ENCODE measurements around the gene PRSS3.
"Not testable (repeated sequence)": the region's sequence is repeated elsewhere in the genome, so short reads cannot be mapped to it uniquely, and the experiment has no call there.

Gene PRSS3

GRCh38 chr9:33818847-33819500 lies 23.6 kb downstream of the PRSS3 start:
- DNase-seq, result no peak

GRCh38 chr9:33820231-33820745 lies 24.9 kb downstream of the PRSS3 start:
- no peak for DNase-seq

GRCh38 chr9:33823801-33824200 lies 28.4 kb downstream of the PRSS3 start:
- no peak for DNase-seq

DNA sequence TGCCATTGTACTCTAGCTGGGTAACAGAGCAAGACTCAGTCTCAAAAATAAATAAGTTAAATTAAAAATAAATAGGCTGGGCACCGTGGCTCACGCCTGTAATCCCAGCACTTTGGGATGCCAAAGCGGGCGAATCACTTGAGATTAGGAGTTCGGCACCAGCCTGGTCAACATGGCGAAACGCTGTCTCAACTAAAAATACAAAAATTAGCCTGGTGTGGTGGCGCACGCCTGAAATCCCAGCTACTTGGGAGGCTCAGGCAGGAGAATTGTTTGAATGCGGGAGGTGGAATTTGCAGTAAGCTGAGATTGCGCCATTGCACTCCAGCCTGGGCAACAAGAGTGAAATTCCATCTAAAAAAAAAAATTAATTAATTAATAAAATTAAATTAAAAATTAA lies 31.9 kb downstream of the PRSS3 start:
- DNase-seq, result not testable (repeated sequence)

GRCh38 chr9:33829641-33830230 lies 34.4 kb downstream of the PRSS3 start:
- not testable (repeated sequence) for DNase-seq

GRCh38 chr9:33835625-33836260 lies 40.4 kb downstream of the PRSS3 start:
- DNase-seq, result no peak

DNA sequence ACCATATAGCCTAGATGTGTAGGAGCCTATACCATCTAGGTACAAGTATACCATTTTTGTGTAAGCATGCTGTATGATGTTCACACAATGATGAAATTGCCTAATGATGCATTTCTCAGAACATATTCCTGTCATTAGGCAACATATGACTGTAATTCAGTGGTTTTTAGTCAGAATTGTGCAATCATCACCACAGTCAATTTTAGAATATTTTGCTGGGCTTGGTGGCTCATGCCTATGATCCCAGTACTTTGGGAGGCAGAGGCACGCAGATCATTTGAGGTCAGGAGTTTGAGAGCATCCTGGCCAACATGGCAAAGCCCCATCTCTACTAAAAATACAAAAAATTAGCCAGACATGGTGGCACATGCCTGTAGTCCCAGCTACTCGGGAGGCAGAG lies 40.9 kb downstream of the PRSS3 start:
- not testable (repeated sequence) for DNase-seq

DNA sequence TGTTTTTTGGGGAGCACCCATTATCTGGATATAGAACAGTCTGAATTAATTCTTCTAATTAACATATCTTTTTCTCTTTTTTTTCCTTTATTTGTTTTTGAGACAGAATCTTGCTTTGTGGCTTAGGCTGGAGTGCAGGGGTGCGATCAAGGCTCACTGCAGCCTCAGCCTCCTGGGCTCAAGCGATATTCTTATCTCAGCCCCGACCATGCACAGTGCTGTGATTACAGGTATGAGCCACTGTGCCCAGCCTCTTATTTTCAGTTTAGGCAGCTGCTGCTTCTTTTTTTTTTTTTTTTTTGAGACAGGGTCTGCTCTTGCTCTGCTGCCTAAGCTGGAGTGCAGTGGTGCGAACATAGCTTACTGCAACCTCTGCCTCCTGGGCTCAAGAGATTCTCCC lies 41.8 kb downstream of the PRSS3 start:
- DNase-seq, result no peak

DNA sequence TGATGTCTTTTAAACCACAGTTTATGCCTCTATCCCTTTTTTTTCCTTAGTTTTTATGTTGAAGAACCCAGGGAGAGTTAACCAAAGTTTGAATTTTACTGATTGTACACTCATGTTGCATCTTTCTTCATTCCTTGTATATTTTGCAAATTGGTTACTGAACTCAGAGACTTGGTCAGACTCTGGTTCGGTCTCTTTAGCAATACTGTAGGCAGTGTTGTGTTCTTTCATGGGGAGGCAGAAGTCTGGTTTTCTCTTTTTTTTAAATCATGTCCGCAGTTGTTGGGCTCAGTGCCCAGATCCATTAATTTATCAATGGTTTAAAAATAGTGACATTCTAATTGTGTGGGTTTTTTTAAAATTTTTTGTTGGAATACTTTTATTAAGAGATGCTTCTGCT lies 45.0 kb downstream of the PRSS3 start:
- DNase-seq, result no peak

- DNase-seq, result no peak
Observed at GRCh38 chr9:33843312-33843961, 48.1 kb downstream of the PRSS3 start.

GRCh38 chr9:33846231-33846630 lies 50.9 kb downstream of the PRSS3 start:
- DNase-seq, result no peak

GRCh38 chr9:33847894-33848205 lies 52.5 kb downstream of the PRSS3 start:
- not testable (repeated sequence) for DNase-seq

All from NCI-H1694 (cell line).